ENCODE results near the gene PHETA2. TPM values are rescaled to one million over a fixed set of nuclear protein-coding genes. Genes with fewer than 3 reads are reported as not detected.

PHETA2 gene
- total RNA-seq, 1 experiment from 2014 or later: 2.6 TPM

- Mint-ChIP-seq H3K36me3 (ENCODE audit: insufficient read depth in 1 of 3, low read depth in 3 of 3) (peaks cover 12 to 30% (median 20%) of the 10 kb centered on the region in 3 experiments), H3K4me3 (peak overlapping the region; percentile 89 to 90), H3K27me3 (ENCODE audit: low read depth) (no peaks in the 10 kb centered on the region), H3K9me3 (no peaks in the 10 kb centered on the region; a peak in 1 of 5 replicates), H3K4me1 (peaks cover 12 to 20% of the 10 kb centered on the region in 2 experiments; a peak in 3 of 4 replicates), H3K27ac (peak overlapping the region; percentile 84 to 98 (median 96); a peak in 5 of 7 replicates)
- H3K9me3 ChIP-seq (ENCODE audit: control insufficient read depth, low read depth, low read length): no peaks in the 10 kb centered on the region
- no peak overlapping the region for H3T11ph ChIP-seq (ENCODE audit: low read length)
- no peak overlapping the region for H3K56ac ChIP-seq (ENCODE audit: insufficient read length, low read depth, low read length)
- H3K14ac ChIP-seq (ENCODE audit: insufficient read depth, low read length): no peak overlapping the region
- no peaks in the 10 kb centered on the region for H3K27me3 ChIP-seq (ENCODE audit: insufficient read depth, low read length)
- H2BK120ac ChIP-seq (ENCODE audit: low read depth, low read length, poor library complexity, severe bottlenecking): no peak overlapping the region
- no peaks in the 10 kb centered on the region for H3K4me1 ChIP-seq (ENCODE audit: insufficient read depth, low read length)
- no peak overlapping the region for H2BK20ac ChIP-seq (ENCODE audit: low read depth, low read length, poor library complexity, severe bottlenecking)
- H2BK5ac ChIP-seq (ENCODE audit: insufficient read length, low read length): no peak overlapping the region
- DNase-seq: no peak
- H3K9ac ChIP-seq (ENCODE audit: extremely low read depth, insufficient read length, low read length): peak overlapping the region; percentile 13
- H3K18ac ChIP-seq (ENCODE audit: insufficient read length, low read depth, low read length): no peak overlapping the region
- TF ChIP-seq CTCF (conservative IDR thresholded peaks at IDR 0.05): no peak
- H3K27ac ChIP-seq (ENCODE audit: insufficient read length, low read depth, low read length): no peak overlapping the region
- peak overlapping the region; percentile 85 for H3K4me2 ChIP-seq (ENCODE audit: insufficient read depth, insufficient read length, low read length)
- H4K20me1 ChIP-seq (ENCODE audit: control insufficient read depth, insufficient read depth, insufficient read length): no peaks in the 10 kb centered on the region
- H4K5ac ChIP-seq (ENCODE audit: insufficient read length, low read depth, low read length): no peak overlapping the region
- H4K8ac ChIP-seq (replicated peaks; ENCODE audit: insufficient read length, low read depth, low read length): no peak overlapping the region
- H2BK12ac ChIP-seq (ENCODE audit: insufficient read length, low read depth, low read length): no peak overlapping the region
- H4K91ac ChIP-seq (ENCODE audit: insufficient read length, low read depth, low read length): no peak overlapping the region
- H3K79me1 ChIP-seq (ENCODE audit: insufficient read depth, low read depth, low read length, poor library complexity, severe bottlenecking): no peaks in the 10 kb centered on the region
- peaks cover 6% of the 10 kb centered on the region for H3K23me2 ChIP-seq (ENCODE audit: insufficient read length, low read depth, low read length, poor library complexity, severe bottlenecking)
- H3K4ac ChIP-seq (ENCODE audit: low read depth, low read length): no peak overlapping the region
- no CpG with 5 or more reads among the region's 14 CpGs for WGBS (ENCODE audit: extremely low coverage, insufficient read length, low lambda C conversion rate)
- no peak overlapping the region for H2AFZ ChIP-seq (ENCODE audit: low read length)
- no peak overlapping the region for H2AK5ac ChIP-seq (ENCODE audit: insufficient read length, low read length)
- no peak overlapping the region for H3K23ac ChIP-seq (ENCODE audit: insufficient read length, low read depth, low read length)
- H2BK15ac ChIP-seq (ENCODE audit: low read depth, low read length): no peak overlapping the region
- no peaks in the 10 kb centered on the region for H3K79me2 ChIP-seq (ENCODE audit: insufficient read depth, low read length)
Observed at GRCh38 chr22:42080287-42080686, 6.2 kb downstream of the PHETA2 start.

All from H9 (cell line).